Fibroblast of lung (primary cell): ENCODE results near the gene REX1BD. TPM values are rescaled to one million over a fixed set of nuclear protein-coding genes. Genes with fewer than 3 reads are reported as not detected.

Experiments used
- DNase-seq, 2 donors: peaks; one replicate each; pipeline versions ENCODE4 v3.0.0 to v3.0.0-alpha.2; 2010; ENCODE audit warnings: low read depth in 2 of 2
- H2AFZ ChIP-seq: 2 replicates; pipeline ENCODE4 v1.5.1; 2012; ENCODE audit warnings: low read length, control low read depth, inconsistent platforms
- H3K27ac ChIP-seq: 2 replicates; pipeline ENCODE4 v1.5.1; 2011; ENCODE audit warnings: low read length, control low read depth; ENCODE audit not compliant: insufficient read depth
- H3K27me3 ChIP-seq: 2 replicates; pipeline ENCODE4 v1.5.1; 2011; ENCODE audit warnings: mild to moderate bottlenecking, low read length; ENCODE audit not compliant: control insufficient read depth, insufficient read depth
- H3K36me3 ChIP-seq: 2 replicates; pipeline ENCODE4 v1.5.1; 2011; ENCODE audit warnings: low read length; ENCODE audit not compliant: control insufficient read depth, insufficient read depth
- H3K4me1 ChIP-seq: 2 replicates; pipeline ENCODE4 v1.5.1; 2011; ENCODE audit warnings: low read length; ENCODE audit not compliant: control insufficient read depth, insufficient read depth; ENCODE audit errors: extremely low read depth
- H3K4me2 ChIP-seq: 2 replicates; pipeline ENCODE4 v1.5.1; 2011; ENCODE audit warnings: low read length, control low read depth; ENCODE audit not compliant: insufficient read depth; ENCODE audit errors: extremely low read depth
- H3K4me3 ChIP-seq, 4 experiments: fragments of 200-600 bp in 1 of 4; sonication (generic) in 1 of 4; replicated peaks in 1 of 4; 2 replicates each; pipeline ENCODE4 v1.5.1; 2011 to 2016; ENCODE audit warnings: low read length in 4 of 4, low read depth in 3 of 4, mild to moderate bottlenecking in 3 of 4, control low read depth in 2 of 4, inconsistent platforms in 1 of 4, mixed read lengths in 1 of 4; ENCODE audit not compliant: insufficient read depth in 1 of 4; ENCODE audit errors: control extremely low read depth in 1 of 4
- H3K79me2 ChIP-seq: 2 replicates; pipeline ENCODE4 v1.5.1; 2012; ENCODE audit warnings: mild to moderate bottlenecking, low read length, inconsistent platforms; ENCODE audit not compliant: control insufficient read depth, insufficient read depth
- H3K9ac ChIP-seq: 2 replicates; pipeline ENCODE4 v1.5.1; 2011; ENCODE audit warnings: mild to moderate bottlenecking, low read length, control low read depth; ENCODE audit not compliant: insufficient read depth
- H3K9me3 ChIP-seq: 2 replicates; pipeline ENCODE4 v1.5.1; 2012; ENCODE audit warnings: low read depth, low read length; ENCODE audit not compliant: control insufficient read depth, insufficient read depth
- H4K20me1 ChIP-seq: 2 replicates; pipeline ENCODE4 v1.5.1; 2011; ENCODE audit warnings: low read length; ENCODE audit not compliant: control insufficient read depth, insufficient read depth; ENCODE audit errors: extremely low read depth
- EZH2 ChIP-seq: IDR thresholded peaks from 2 replicates; pipeline ENCODE4 v1.5.1; 2012; ENCODE audit warnings: low read length, control low read depth, mild to moderate bottlenecking; ENCODE audit errors: missing control alignments
- polyA plus RNA-seq, 2 donors: library from polyadenylated mRNA; depleted of rRNA in 1 of 2; stranded (reverse) in 1 of 2; unstranded in 1 of 2; fragments of >200 nt; gene quantifications; 2 replicates each; pipeline ENCODE4 v1.2.1, GENCODE V29; 2011 to 2012; ENCODE audit warnings: missing spikeins in 1 of 2
- total RNA-seq: library from RNA; depleted of rRNA; stranded (reverse); fragments of >200 nt; gene quantifications from 2 replicates; pipeline ENCODE4 v1.2.1, GENCODE V29; 2014
- TF ChIP-seq, protein P1 (sequence below), 2 donors: IDR thresholded peaks in 1 of 2; conservative IDR thresholded peaks in 1 of 2; 1 replicate in 1 of 2; 2 replicates in 1 of 2; pipeline ENCODE4 v1.5.1; 2011 to 2012; ENCODE audit warnings: low read length in 2 of 2, control low read depth in 1 of 2, inconsistent platforms in 1 of 2, low read depth in 1 of 2, mild to moderate bottlenecking in 1 of 2

The REX1BD gene
- total and polyA plus RNA-seq, 2 donors (not counting 1 experiment from before 2014, with no cell fraction given), result 16.2 to 37.0 TPM

DNA sequence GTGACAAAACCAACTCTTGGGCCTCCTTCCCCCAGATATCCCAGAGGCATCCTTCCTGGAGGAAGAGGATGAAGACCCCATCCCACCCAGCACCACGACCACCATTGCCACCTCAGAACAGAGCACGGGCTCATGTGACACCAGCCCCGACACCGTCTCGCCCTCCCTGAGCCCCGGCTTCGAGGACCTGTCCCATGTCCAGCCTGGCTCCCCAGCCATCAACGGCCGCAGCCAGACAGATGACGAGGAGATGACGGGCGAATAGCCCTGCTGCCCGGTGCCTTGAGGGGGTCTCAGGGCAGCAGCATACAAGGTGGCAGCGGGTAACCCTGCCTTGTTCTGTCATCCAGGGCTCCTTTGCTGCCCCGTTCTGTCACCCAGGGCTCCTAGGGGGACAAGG, 20.2 kb upstream of the REX1BD start:
- peaks cover 24% of the 10 kb centered on the region for H3K36me3 ChIP-seq

DNA sequence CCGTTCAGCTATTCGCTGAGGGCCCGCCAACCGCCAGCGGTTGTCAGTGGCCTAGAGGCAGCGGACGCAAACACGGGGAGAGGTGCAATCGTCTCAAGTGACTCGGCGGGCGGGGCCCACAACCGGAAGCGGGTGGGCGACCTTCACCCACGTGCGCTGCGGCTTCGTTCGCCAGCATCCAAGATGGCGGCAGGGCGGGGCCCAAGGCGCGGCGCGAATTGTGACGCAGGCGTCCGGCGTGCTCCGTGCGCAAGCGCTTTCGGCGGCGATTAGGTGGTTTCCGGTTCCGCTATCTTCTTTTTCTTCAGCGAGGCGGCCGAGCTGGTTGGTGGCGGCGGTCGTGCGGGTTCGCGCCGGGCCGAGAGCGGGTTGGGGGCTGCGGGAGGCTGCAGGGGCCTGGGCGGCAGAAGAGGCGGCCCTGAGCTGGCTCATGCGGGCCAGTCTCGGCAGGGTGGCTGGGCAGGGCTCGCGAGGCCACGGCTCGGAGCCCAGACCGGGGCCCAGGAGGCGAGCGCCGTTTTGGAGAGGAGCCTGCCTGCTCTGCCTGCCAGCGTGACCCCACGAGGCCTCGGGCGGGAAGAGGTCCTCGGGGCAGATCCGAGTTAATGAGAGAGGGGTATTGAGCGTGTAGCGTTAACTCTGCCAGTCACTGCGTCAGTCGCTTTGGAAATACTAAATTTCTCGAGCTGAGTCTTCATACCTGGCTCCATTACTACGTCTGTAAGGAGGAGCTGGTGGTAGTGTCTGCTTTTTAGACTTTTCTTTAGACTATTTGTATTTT, 16.8 kb upstream of the REX1BD start, which contains the start of gene UBA52:
Gene UBA52 (plus strand): TSS at position 294 of the 781 bp plus-strand sequence. CDS start 1,444 bp downstream, outside the sequence.
- H3K36me3 ChIP-seq, result peaks cover 36% of the 10 kb centered on the region
- H3K4me3 ChIP-seq, result peak within 1 kb of the TSS; percentile 86 to 100 (median 96)
- peak within 1 kb of the TSS; percentile 91 for H3K27ac ChIP-seq
- H2AFZ ChIP-seq, result peak within 1 kb of the TSS; percentile 38
- peaks cover 24% of the 10 kb centered on the region for H3K79me2 ChIP-seq
- H3K4me1 ChIP-seq, result peaks cover 8% of the 10 kb centered on the region
- peak; percentile 96 to 97 for DNase-seq
- TF ChIP-seq, protein P1, sequence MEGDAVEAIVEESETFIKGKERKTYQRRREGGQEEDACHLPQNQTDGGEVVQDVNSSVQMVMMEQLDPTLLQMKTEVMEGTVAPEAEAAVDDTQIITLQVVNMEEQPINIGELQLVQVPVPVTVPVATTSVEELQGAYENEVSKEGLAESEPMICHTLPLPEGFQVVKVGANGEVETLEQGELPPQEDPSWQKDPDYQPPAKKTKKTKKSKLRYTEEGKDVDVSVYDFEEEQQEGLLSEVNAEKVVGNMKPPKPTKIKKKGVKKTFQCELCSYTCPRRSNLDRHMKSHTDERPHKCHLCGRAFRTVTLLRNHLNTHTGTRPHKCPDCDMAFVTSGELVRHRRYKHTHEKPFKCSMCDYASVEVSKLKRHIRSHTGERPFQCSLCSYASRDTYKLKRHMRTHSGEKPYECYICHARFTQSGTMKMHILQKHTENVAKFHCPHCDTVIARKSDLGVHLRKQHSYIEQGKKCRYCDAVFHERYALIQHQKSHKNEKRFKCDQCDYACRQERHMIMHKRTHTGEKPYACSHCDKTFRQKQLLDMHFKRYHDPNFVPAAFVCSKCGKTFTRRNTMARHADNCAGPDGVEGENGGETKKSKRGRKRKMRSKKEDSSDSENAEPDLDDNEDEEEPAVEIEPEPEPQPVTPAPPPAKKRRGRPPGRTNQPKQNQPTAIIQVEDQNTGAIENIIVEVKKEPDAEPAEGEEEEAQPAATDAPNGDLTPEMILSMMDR (conservative IDR thresholded peaks at IDR 0.05 in 1 of 2, IDR thresholded peaks at IDR 0.05 in 1 of 2; ENCODE audit: low read depth in 1 of 2, low read length in 2 of 2), result no peak
- TF ChIP-seq EZH2, result no peak
- no peaks in the 10 kb centered on the region for H3K27me3 ChIP-seq
- H4K20me1 ChIP-seq, result peaks cover 5% of the 10 kb centered on the region
- peak within 1 kb of the TSS; percentile 99 for H3K4me2 ChIP-seq
- peak within 1 kb of the TSS; percentile 91 for H3K9ac ChIP-seq
- no peaks in the 10 kb centered on the region for H3K9me3 ChIP-seq

More for the DNA sequence above, 20.2 kb upstream of the REX1BD start:
- no peaks in the 10 kb centered on the region for H3K27me3 ChIP-seq
- no peak overlapping the region for H3K4me2 ChIP-seq
- H3K9ac ChIP-seq, result no peak overlapping the region
- peaks cover 17% of the 10 kb centered on the region for H3K79me2 ChIP-seq
- no peak overlapping the region for H3K27ac ChIP-seq
- no peak overlapping the region for H2AFZ ChIP-seq
- H3K4me3 ChIP-seq, result no peak overlapping the region
- no peaks in the 10 kb centered on the region for H3K9me3 ChIP-seq
- H3K4me1 ChIP-seq, result peaks cover 8% of the 10 kb centered on the region
- peaks cover 5% of the 10 kb centered on the region for H4K20me1 ChIP-seq
- TF ChIP-seq, protein P1 (conservative IDR thresholded peaks at IDR 0.05 in 1 of 2, IDR thresholded peaks at IDR 0.05 in 1 of 2; ENCODE audit: low read depth in 1 of 2, low read length in 2 of 2), result no peak
- TF ChIP-seq EZH2, result no peak
- DNase-seq, result no peak

DNA sequence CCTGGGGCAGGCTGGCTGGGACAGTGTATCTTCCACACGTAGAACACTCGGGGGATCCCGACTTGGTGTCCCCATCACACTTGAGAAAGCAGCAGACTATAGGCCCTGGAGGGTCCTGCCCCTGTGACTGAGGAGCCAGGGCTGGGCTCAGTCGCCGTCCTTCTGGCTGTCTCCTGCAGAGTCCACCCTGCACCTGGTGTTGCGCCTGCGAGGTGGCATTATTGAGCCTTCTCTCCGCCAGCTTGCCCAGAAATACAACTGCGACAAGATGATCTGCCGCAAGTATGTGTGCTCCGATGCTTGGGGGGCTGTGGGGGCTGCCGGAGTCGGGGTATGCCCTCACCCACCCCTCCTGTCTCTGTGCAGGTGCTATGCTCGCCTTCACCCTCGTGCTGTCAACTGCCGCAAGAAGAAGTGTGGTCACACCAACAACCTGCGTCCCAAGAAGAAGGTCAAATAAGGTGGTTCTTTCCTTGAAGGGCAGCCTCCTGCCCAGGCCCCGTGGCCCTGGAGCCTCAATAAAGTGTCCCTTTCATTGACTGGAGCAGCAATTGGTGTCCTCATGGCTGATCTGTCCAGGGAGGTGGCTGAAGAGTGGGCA, 13.8 kb upstream of the REX1BD start:
- Histone ChIP-seq H3K4me3 (no peak overlapping the region), H3K27ac (no peak overlapping the region), H3K9ac (no peak overlapping the region), H3K36me3 (peaks cover 22% of the 10 kb centered on the region), H3K4me2 (no peak overlapping the region), H2AFZ (no peak overlapping the region), H3K9me3 (no peaks in the 10 kb centered on the region), H3K27me3 (no peaks in the 10 kb centered on the region), H3K4me1 (peaks cover 8% of the 10 kb centered on the region), H3K79me2 (peaks cover 24% of the 10 kb centered on the region), H4K20me1 (peaks cover 5% of the 10 kb centered on the region)
- no peak for TF ChIP-seq EZH2
- TF ChIP-seq, protein P1 (conservative IDR thresholded peaks at IDR 0.05 in 1 of 2, IDR thresholded peaks at IDR 0.05 in 1 of 2; ENCODE audit: low read depth in 1 of 2, low read length in 2 of 2), result no peak
- no peak for DNase-seq
